Measurements from ENCODE around the gene APEH. TPM values are rescaled to one million over a fixed set of nuclear protein-coding genes. Genes with fewer than 3 reads are reported as not detected.
A peak's percentile ranks its signal among the peaks of the same experiment; 100 is the strongest.

Gene APEH
- total and polyA plus RNA-seq, 9 of the 15 experiments (the other 6 are each of a cell fraction or from before 2014, with no cell fraction given), result 70.9 to 177 (median 117) TPM

DNA sequence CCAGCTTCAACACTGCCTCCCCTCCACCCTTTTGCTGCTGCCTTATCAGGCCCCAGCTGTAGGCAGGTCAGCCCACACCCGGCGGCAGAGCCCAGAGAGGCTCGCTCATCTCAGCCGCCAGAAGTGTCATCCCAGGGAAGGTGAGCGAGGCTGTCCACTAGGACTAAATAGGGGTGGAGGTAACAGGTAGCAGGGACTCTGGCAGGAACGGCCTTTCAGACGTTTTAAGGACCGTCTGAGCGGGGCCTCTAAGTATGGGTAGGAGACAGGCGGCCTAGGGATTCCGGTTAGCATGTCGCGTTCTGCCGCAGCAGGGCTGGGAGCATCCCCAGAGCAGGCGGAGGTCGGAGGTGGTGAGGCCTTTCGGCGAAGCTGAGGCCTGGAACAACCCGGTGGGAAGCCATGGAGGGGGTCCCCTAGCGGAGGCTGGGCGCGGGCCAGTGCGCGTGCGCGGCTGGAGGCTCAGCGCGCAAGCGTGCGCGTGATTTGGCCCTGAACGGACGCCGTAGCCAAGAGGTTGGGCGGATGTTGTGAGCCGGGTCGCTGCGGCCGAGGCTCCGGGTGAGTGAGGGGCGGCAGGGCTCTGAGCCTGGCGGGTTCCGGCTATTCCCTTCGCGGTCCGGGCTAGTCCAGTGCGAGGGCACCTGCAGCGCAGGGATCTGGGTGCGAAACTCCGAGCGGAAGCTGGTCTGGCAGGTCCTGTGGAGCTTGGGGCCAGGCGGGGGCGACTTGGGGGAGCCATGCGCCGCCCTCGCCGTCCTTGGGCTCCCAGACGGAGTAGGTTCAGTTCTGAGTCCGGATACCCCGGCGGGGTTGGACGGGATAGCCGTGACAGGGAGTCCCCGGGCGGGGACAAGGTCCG, 15.1 kb downstream of the APEH start, which contains the start of the genes MST1 and RNF123 (continued):
- TF ChIP-seq FOXM1 (IDR thresholded peaks at IDR 0.05; ENCODE audit: low read depth) (no peak), FOXM1 (CRISPR knock-in tag; IDR thresholded peaks at IDR 0.05; ENCODE audit: low read depth) (no peak), ATF1 (CRISPR knock-in tag; IDR thresholded peaks at IDR 0.05) (no peak), ATF1 (tag; IDR thresholded peaks at IDR 0.05) (peak; percentile 12; the same call in 1 of the 2 replicates), ZNF644 (tag; IDR thresholded peaks at IDR 0.05; ENCODE audit: low read depth) (no peak), ZSCAN32 (CRISPR knock-in tag; IDR thresholded peaks at IDR 0.05) (0 out of 2 replicates have a peak, but pooled peaks have one; percentile 28), CREBBP (IDR thresholded peaks at IDR 0.05; ENCODE audit: low read depth, low read length) (no peak), ZFP1 (CRISPR knock-in tag; IDR thresholded peaks at IDR 0.05) (no peak), POU5F1 (IDR thresholded peaks at IDR 0.05; ENCODE audit: borderline replicate concordance, low read depth, low read length, partially characterized antibody) (peak; percentile 85), NFIC (IDR thresholded peaks at IDR 0.05) (peak; percentile 9; the same call in 1 of the 2 replicates), PTTG1 (tag; IDR thresholded peaks at IDR 0.05; ENCODE audit: low read depth) (no peak), ZNF436 (CRISPR knock-in tag; IDR thresholded peaks at IDR 0.05) (no peak), MTA3 (IDR thresholded peaks at IDR 0.05; ENCODE audit: borderline replicate concordance) (peak; percentile 96; the same call in 1 of the 2 replicates), HNRNPL (IDR thresholded peaks at IDR 0.05; ENCODE audit: low read depth, low read length) (no peak), NFE2 (IDR thresholded peaks at IDR 0.05; ENCODE audit: low read depth) (no peak), PRPF4 (IDR thresholded peaks at IDR 0.05; ENCODE audit: insufficient read depth, low read depth, low read length, poor library complexity, severe bottlenecking) (no peak), ZNF589 (CRISPR knock-in tag; IDR thresholded peaks at IDR 0.05; ENCODE audit: low read depth) (no peak), ZNF785 (CRISPR knock-in tag; IDR thresholded peaks at IDR 0.05) (no peak), TEAD2 (tag; IDR thresholded peaks at IDR 0.05) (no peak), ZNF76 (CRISPR knock-in tag; IDR thresholded peaks at IDR 0.05; ENCODE audit: borderline replicate concordance) (no peak), GTF2E2 (tag; IDR thresholded peaks at IDR 0.05) (no peak), TAF15 (IDR thresholded peaks at IDR 0.05; ENCODE audit: low read depth, low read length) (no peak), ZNF175 (CRISPR knock-in tag; IDR thresholded peaks at IDR 0.05; ENCODE audit: low read depth) (no peak)
- TF ChIP-seq, protein P1, sequence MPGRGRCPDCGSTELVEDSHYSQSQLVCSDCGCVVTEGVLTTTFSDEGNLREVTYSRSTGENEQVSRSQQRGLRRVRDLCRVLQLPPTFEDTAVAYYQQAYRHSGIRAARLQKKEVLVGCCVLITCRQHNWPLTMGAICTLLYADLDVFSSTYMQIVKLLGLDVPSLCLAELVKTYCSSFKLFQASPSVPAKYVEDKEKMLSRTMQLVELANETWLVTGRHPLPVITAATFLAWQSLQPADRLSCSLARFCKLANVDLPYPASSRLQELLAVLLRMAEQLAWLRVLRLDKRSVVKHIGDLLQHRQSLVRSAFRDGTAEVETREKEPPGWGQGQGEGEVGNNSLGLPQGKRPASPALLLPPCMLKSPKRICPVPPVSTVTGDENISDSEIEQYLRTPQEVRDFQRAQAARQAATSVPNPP (IDR thresholded peaks at IDR 0.05; ENCODE audit: borderline replicate concordance, insufficient read depth, insufficient read length), result no peak
- TF ChIP-seq, protein P2, sequence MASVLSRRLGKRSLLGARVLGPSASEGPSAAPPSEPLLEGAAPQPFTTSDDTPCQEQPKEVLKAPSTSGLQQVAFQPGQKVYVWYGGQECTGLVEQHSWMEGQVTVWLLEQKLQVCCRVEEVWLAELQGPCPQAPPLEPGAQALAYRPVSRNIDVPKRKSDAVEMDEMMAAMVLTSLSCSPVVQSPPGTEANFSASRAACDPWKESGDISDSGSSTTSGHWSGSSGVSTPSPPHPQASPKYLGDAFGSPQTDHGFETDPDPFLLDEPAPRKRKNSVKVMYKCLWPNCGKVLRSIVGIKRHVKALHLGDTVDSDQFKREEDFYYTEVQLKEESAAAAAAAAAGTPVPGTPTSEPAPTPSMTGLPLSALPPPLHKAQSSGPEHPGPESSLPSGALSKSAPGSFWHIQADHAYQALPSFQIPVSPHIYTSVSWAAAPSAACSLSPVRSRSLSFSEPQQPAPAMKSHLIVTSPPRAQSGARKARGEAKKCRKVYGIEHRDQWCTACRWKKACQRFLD (CRISPR knock-in tag; IDR thresholded peaks at IDR 0.05), result 0 out of 2 replicates have a peak, but pooled peaks have one; percentile 56
- TF ChIP-seq, protein P3, sequence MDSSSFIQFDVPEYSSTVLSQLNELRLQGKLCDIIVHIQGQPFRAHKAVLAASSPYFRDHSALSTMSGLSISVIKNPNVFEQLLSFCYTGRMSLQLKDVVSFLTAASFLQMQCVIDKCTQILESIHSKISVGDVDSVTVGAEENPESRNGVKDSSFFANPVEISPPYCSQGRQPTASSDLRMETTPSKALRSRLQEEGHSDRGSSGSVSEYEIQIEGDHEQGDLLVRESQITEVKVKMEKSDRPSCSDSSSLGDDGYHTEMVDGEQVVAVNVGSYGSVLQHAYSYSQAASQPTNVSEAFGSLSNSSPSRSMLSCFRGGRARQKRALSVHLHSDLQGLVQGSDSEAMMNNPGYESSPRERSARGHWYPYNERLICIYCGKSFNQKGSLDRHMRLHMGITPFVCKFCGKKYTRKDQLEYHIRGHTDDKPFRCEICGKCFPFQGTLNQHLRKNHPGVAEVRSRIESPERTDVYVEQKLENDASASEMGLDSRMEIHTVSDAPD (CRISPR knock-in tag; IDR thresholded peaks at IDR 0.05), result no peak
